Muscle layer of colon (tissue), 2 donors: Measurements from ENCODE around the gene CFAP73.

Experiments used
- H3K27ac ChIP-seq: one replicate; pipeline ENCODE4 v1.7.0; 2013; ENCODE audit warnings: low read depth, mild to moderate bottlenecking, low read length, moderate library complexity
- H3K27me3 ChIP-seq, 2 donors: one replicate each; pipeline ENCODE4 v1.7.0; 2013; ENCODE audit warnings: low read length in 2 of 2, mild to moderate bottlenecking in 2 of 2; ENCODE audit not compliant: insufficient read depth in 2 of 2, control insufficient read depth in 1 of 2
- H3K36me3 ChIP-seq: one replicate; pipeline ENCODE4 v1.7.0; 2013; ENCODE audit warnings: mild to moderate bottlenecking, low read length; ENCODE audit not compliant: insufficient read depth
- H3K4me1 ChIP-seq: one replicate; pipeline ENCODE4 v1.7.0; 2013; ENCODE audit warnings: mild to moderate bottlenecking, low read length; ENCODE audit not compliant: insufficient read depth
- H3K4me3 ChIP-seq, 2 donors: one replicate each; pipeline ENCODE4 v1.7.0; 2013; ENCODE audit warnings: low read length in 2 of 2, low read depth in 1 of 2, mild to moderate bottlenecking in 1 of 2, moderate library complexity in 1 of 2
- H3K9ac ChIP-seq: one replicate; pipeline ENCODE4 v1.7.0; 2013; ENCODE audit warnings: low read length
- H3K9me3 ChIP-seq: one replicate; pipeline ENCODE4 v1.7.0; 2013; ENCODE audit warnings: mild to moderate bottlenecking, low read length
- donor health status: abdominal sarcoma.
- donor health status: Adenocarcinoma of cecum.

CFAP73 gene

DNA sequence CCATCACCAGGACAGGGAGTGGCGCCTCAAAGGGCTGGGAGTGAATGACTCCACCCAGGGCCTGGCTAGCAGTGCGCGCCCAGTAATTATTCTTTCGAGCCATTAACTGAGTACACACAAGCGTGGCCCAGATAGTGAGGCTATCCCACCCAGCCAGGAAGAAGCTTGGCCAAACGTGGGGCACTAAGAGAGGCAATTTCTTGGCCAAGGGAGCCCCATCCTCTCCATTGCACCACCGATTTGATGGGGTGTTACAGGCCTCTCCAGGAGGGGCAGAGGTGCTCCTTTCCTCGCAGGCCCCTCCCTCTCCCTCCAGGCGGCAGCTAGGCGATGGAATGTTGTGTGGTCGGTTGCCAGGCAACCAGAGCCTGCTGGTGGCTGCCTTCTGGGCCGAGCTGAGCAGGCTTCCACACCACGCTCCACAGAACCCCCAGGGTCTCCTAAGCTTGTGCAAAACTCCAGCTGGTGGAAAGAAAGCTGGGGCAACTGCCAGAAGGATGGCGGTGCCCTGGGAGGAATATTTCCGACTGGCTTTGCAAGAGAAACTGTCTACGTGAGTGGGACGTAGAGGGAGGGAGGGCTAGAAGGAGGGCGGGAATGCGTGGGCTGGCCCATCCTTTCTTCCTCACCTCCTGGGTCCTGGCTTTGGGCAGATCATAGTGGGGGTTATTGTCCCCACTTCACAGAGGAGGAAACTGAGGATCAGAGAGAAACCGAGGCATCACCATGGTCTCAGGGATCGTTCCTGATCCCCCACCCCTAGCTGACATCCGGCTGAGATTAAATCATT lies at the start of gene CFAP73:
CFAP73 (plus strand) TSS at position 364 of the 790 bp plus-strand sequence; CDS start at position 498, 134 bp downstream.
- H3K4me3 ChIP-seq, result peak within 1 kb of the TSS in 1 of 2 donors; percentile 13
- H3K27ac ChIP-seq, result no peak within 1 kb of the TSS
- H3K36me3 ChIP-seq, result no peaks in the 10 kb centered on the region
- no peaks in the 10 kb centered on the region for H3K9me3 ChIP-seq
- no peak within 1 kb of the TSS for H3K9ac ChIP-seq
- peaks cover 18 to 28% of the 10 kb centered on the region in 2 donors for H3K27me3 ChIP-seq
- H3K4me1 ChIP-seq, result peaks cover 8% of the 10 kb centered on the region

DNA sequence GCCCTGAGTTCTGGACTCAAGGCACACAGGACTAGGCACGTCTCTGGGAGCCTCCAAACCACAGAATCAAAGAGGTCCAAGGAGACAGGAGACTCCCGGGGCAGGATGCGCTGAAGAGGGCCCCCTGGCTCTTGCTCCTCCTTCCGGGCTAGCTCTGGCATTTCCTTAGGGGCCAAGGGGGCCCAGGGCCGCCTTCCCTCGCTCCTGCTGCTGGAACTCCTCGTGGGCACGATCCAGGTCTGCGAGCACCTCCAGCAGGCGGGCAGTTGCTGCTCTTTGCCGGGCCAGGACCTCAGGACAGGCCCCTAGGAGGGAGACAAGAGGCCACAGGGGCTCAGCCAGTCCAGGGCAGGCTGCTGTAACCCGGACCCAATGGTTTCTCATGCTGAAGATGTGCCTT lies 49.8 kb upstream of the CFAP73 start:
- Histone ChIP-seq H3K27ac (no peak overlapping the region), H3K36me3 (no peaks in the 10 kb centered on the region), H3K27me3 (peaks cover 0 to 8% of the 10 kb centered on the region in 2 donors), H3K9me3 (no peaks in the 10 kb centered on the region), H3K4me3 (no peak overlapping the region), H3K9ac (no peak overlapping the region), H3K4me1 (no peaks in the 10 kb centered on the region)

DNA sequence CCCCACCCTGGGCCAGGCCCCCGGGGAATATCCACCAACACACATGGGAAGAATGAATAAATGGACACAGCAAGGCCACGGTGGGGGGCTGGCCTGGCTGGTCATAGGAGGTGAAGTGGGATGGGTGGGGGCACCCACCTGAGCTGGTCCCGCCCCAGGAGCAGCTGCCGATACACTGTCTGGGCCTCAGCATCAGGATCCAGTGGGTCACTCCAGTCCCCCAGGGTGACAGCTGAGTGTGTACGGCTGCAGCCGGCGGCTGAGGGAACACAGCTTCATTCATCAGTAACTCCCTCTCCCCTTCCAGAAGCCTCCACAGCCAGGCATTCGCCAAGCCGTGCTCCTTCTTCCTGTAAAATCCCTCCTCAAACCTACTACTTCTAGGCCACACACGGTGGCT lies 47.8 kb upstream of the CFAP73 start:
- Histone ChIP-seq H3K9me3 (no peaks in the 10 kb centered on the region), H3K9ac (no peak overlapping the region), H3K36me3 (no peaks in the 10 kb centered on the region), H3K27ac (no peak overlapping the region), H3K4me3 (no peak overlapping the region), H3K4me1 (no peaks in the 10 kb centered on the region), H3K27me3 (peaks cover 0 to 8% of the 10 kb centered on the region in 2 donors)

GRCh38 chr12:113102811-113103210 lies 46.7 kb upstream of the CFAP73 start:
- no peak overlapping the region for H3K27ac ChIP-seq
- peaks cover 0 to 8% of the 10 kb centered on the region in 2 donors for H3K27me3 ChIP-seq
- H3K36me3 ChIP-seq, result no peaks in the 10 kb centered on the region
- H3K9me3 ChIP-seq, result no peaks in the 10 kb centered on the region
- H3K4me3 ChIP-seq, result no peak overlapping the region
- H3K4me1 ChIP-seq, result no peaks in the 10 kb centered on the region
- H3K9ac ChIP-seq, result no peak overlapping the region

DNA sequence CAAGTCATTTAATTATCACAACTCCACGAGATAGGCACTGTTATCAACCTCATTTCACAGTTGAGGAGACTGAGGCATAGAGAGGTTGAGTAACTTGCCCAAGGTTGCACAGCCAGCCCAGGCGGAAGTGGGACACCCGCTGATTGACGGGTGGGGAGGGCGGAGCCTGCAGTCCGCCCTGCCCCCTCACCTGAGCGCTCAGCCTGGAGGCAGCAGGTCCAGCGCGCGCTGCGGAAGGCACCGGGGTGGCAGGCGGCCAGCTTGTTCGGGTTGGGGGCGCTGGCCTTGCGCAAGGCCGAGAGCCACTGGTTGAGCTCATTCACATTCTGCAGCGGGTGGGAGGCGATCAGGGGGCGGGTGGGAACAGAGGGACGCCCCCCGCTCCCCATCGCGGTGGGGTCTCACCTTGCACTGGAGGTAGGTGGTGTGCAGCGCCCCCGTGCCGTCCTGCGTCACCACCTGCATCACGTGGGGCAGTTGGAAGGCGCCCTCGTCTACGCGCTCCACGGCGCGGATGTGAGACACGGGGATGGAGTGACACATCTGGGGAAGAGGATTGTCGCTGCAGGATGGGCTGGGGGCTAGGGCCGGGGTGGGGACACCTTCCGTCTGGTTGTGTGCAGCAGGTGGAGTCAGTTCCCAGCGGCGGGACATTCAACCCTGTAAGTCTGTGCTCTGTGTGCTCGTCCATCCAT lies 45.6 kb upstream of the CFAP73 start:
- Histone ChIP-seq H3K27me3 (peaks cover 0 to 8% of the 10 kb centered on the region in 2 donors), H3K27ac (no peak overlapping the region), H3K4me3 (no peak overlapping the region), H3K9ac (no peak overlapping the region), H3K36me3 (no peaks in the 10 kb centered on the region), H3K4me1 (no peaks in the 10 kb centered on the region), H3K9me3 (no peaks in the 10 kb centered on the region)

GRCh38 chr12:113104953-113105510 lies 44.5 kb upstream of the CFAP73 start:
- no peak overlapping the region for H3K27ac ChIP-seq
- H3K36me3 ChIP-seq, result no peaks in the 10 kb centered on the region
- H3K27me3 ChIP-seq, result peaks cover 0 to 8% of the 10 kb centered on the region in 2 donors
- no peaks in the 10 kb centered on the region for H3K4me1 ChIP-seq
- H3K9ac ChIP-seq, result no peak overlapping the region
- H3K9me3 ChIP-seq, result no peaks in the 10 kb centered on the region
- no peak overlapping the region for H3K4me3 ChIP-seq

GRCh38 chr12:113105606-113106271 lies 43.8 kb upstream of the CFAP73 start:
- H3K4me3 ChIP-seq, result no peak overlapping the region
- H3K4me1 ChIP-seq, result no peaks in the 10 kb centered on the region
- no peaks in the 10 kb centered on the region for H3K36me3 ChIP-seq
- H3K9ac ChIP-seq, result no peak overlapping the region
- H3K27me3 ChIP-seq, result peaks cover 0 to 8% of the 10 kb centered on the region in 2 donors
- H3K27ac ChIP-seq, result no peak overlapping the region
- H3K9me3 ChIP-seq, result no peaks in the 10 kb centered on the region

GRCh38 chr12:113106361-113106760 lies 43.2 kb upstream of the CFAP73 start:
- H3K4me3 ChIP-seq, result no peak overlapping the region
- no peaks in the 10 kb centered on the region for H3K4me1 ChIP-seq
- peaks cover 0 to 8% of the 10 kb centered on the region in 2 donors for H3K27me3 ChIP-seq
- H3K9me3 ChIP-seq, result no peaks in the 10 kb centered on the region
- H3K27ac ChIP-seq, result no peak overlapping the region
- no peaks in the 10 kb centered on the region for H3K36me3 ChIP-seq
- H3K9ac ChIP-seq, result no peak overlapping the region

- Histone ChIP-seq H3K4me3 (no peak overlapping the region), H3K9me3 (no peaks in the 10 kb centered on the region), H3K4me1 (no peaks in the 10 kb centered on the region), H3K9ac (no peak overlapping the region), H3K36me3 (no peaks in the 10 kb centered on the region), H3K27me3 (peaks cover 0 to 12% of the 10 kb centered on the region in 2 donors), H3K27ac (no peak overlapping the region)
Observed at GRCh38 chr12:113108308-113108707, 41.2 kb upstream of the CFAP73 start.

DNA sequence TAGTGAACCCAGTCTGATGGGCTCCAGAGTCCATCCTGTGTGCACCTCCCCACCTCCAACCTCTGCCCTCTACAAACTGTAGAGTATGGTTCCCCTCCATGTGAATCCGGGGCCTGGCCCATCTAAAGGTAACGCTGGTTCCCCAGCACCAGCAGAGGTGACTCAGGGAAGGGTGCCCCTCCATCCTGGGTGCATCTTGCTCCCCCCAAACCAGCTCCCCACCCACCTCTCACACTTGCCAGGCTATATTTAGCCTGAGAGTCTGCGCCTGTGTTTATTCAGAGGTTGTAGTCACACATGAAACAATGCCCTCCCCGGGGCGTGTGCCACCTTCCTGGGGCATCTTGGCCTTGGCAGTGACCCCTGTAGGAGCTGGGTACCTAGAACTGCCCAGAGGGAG lies 40.2 kb upstream of the CFAP73 start:
- Histone ChIP-seq H3K4me3 (no peak overlapping the region), H3K36me3 (no peaks in the 10 kb centered on the region), H3K27ac (no peak overlapping the region), H3K9me3 (no peaks in the 10 kb centered on the region), H3K27me3 (peaks cover 0 to 4% of the 10 kb centered on the region in 2 donors), H3K4me1 (no peaks in the 10 kb centered on the region), H3K9ac (no peak overlapping the region)
